Body of pancreas (tissue), 4 donors: Measurements from ENCODE around the gene CCDC7.

Experiments
- CTCF ChIP-seq, 7 experiments: fragments of 450-650 bp in 4 of 7; fragments of 200-600 bp in 3 of 7; sonication (generic) in 3 of 7; IDR thresholded peaks; one replicate each; pipeline ENCODE4 v1.5.1; 2016 to 2019; ENCODE audit warnings: antibody characterized with exemption in 7 of 7
- POLR2A ChIP-seq, 3 donors: fragments of 450-650 bp; IDR thresholded peaks; one replicate each; pipeline ENCODE4 v1.6.1; 2016; ENCODE audit warnings: antibody characterized with exemption in 3 of 3, mild to moderate bottlenecking in 2 of 3

- no peak for TF ChIP-seq CTCF (IDR thresholded peaks at IDR 0.05)
- TF ChIP-seq POLR2A (IDR thresholded peaks at IDR 0.05): no peak
These were observed 246.2 kb downstream of the CCDC7 start for GRCh38 chr10:32692174-32692573.
